Gastroesophageal sphincter (tissue), 4 donors: ENCODE measurements around the gene TAAR9. TPM values are rescaled to one million over a fixed set of nuclear protein-coding genes. Genes with fewer than 3 reads are reported as not detected.
"Not testable (repeated sequence)": the region's sequence is repeated elsewhere in the genome, so short reads cannot be mapped to it uniquely, and the experiment has no call there.

Experiments
- ATAC-seq: fragments of 150-250 bp; one replicate; pipeline ENCODE4 v1.9.1; 2016; ENCODE audit warnings: mild to moderate bottlenecking, moderate library complexity
- H3K27ac ChIP-seq, 4 donors: fragments of 200-600 bp; sonication (generic) in 3 of 4; 1 replicate in 3 of 4; 2 replicates in 1 of 4; pipeline ENCODE4 v1.5.1; 2016 to 2019
- H3K27me3 ChIP-seq: fragments of 200-600 bp; sonication (generic); one replicate; pipeline ENCODE4 v1.5.1; 2019
- H3K36me3 ChIP-seq, 2 donors: fragments of 200-600 bp; sonication (generic); one replicate each; pipeline ENCODE4 v1.5.1; 2019; ENCODE audit warnings: control low read depth in 1 of 2
- H3K4me1 ChIP-seq, 3 donors: fragments of 200-600 bp; sonication (generic); 1 replicate in 2 of 3; 2 replicates in 1 of 3; pipeline ENCODE4 v1.5.1; 2016 to 2019; ENCODE audit warnings: control low read depth in 2 of 3
- H3K4me3 ChIP-seq, 2 donors: fragments of 200-600 bp; sonication (generic); one replicate each; pipeline ENCODE4 v1.5.1; 2019; ENCODE audit warnings: mild to moderate bottlenecking in 1 of 2, moderate library complexity in 1 of 2
- H3K9me3 ChIP-seq, 3 donors: fragments of 200-600 bp; sonication (generic); one replicate each; pipeline ENCODE4 v1.5.1; 2017 to 2019; ENCODE audit warnings: control low read depth in 2 of 3
- EP300 ChIP-seq: sonication (generic); formaldehyde crosslinking; IDR thresholded peaks from one replicate; pipeline ENCODE4 v1.6.1; 2017; ENCODE audit warnings: antibody characterized with exemption, mild to moderate bottlenecking
- POLR2A ChIP-seq, 2 donors: fragments of 450-650 bp; IDR thresholded peaks; one replicate each; pipeline ENCODE4 v1.6.1; 2017; ENCODE audit warnings: antibody characterized with exemption in 2 of 2, mild to moderate bottlenecking in 2 of 2, moderate library complexity in 1 of 2
- POLR2AphosphoS5 ChIP-seq: sonication (generic); formaldehyde crosslinking; IDR thresholded peaks from one replicate; pipeline ENCODE4 v1.6.1; 2017; ENCODE audit warnings: antibody characterized with exemption
- WGBS, 2 donors: methylation state at CpG; one replicate each; pipeline ENCODE4 v1.1.5; 2018; ENCODE audit warnings: low coverage in 1 of 2; 5-methylcytosine and 5-hydroxymethylcytosine counted together
- total RNA-seq, 4 donors: library from RNA; depleted of rRNA; stranded (reverse); fragments of >200 nt; gene quantifications; one replicate each; pipeline ENCODE4 v1.1.0, GENCODE V29; 2016
- TF ChIP-seq, protein P1 (sequence below), 4 experiments: fragments of 200-600 bp in 2 of 4; fragments of 450-650 bp in 2 of 4; sonication (generic) in 1 of 4; IDR thresholded peaks; one replicate each; pipeline ENCODE4 v1.5.1; 2017 to 2019; ENCODE audit warnings: antibody characterized with exemption in 4 of 4, mild to moderate bottlenecking in 2 of 4, moderate library complexity in 2 of 4

Gene TAAR9
- total RNA-seq, 4 donors from 2014 or later: not detected

DNA sequence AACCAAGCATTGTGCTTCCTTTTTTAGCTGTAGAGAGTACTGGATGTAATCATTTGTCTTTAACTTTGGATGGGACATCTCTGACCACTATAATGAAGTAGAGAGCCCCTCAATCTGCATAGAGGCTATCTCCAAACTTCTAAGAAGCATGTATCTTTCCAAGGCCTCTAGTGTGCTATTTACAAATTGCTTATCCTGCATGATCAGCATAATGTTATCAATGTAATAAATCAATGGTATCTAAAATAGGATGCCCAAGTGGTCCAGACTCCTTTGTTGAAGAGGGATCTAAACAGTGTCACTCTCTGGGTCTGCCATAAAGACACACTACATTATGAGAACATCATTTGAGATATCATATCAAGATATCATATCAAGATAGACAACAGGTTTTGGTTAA, 6.7 kb downstream of the TAAR9 start:
- H3K4me3 ChIP-seq: no peak overlapping the region

DNA sequence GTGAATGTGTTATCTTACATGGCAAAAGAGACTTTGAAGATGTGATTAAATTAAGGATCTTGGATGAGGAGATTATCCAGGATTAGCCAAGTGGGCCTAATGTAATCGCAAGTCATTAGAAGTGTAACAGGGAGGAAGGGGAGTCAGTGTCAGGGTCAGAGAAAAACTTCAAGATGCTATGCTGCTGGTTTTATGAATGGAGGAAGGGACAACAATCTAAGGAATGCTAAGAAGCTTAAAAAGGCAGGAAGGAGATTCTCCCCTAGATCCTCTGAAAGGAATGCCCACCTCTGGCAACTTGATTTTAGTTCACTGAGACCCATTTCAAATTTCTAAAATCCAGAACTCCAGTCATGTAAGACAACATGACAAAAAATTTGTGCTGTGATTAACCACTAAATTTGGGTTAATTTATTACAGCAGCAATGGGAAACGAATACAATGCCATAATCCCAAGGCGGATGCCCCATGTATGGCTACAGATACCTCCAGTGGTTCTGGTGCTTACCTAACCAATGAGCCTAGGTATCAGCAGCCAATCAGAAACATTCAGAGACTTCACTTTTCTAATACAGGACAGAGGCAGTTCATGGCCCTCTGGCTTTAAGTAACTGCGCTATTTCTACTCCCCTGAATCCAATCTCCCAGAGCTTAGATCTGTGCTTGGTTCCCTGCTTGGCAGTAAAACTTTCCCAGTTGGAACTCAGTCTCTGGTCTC, 10.8 kb downstream of the TAAR9 start:
- 81 to 88% methylated on average over 3 to 4 of the region's 4 CpGs for whole genome bisulfite sequencing, 2 donors
- H3K9me3 ChIP-seq: no peaks in the 10 kb centered on the region
- H3K27ac ChIP-seq: no peak overlapping the region
- H3K4me1 ChIP-seq: no peaks in the 10 kb centered on the region
- TF ChIP-seq, protein P1, sequence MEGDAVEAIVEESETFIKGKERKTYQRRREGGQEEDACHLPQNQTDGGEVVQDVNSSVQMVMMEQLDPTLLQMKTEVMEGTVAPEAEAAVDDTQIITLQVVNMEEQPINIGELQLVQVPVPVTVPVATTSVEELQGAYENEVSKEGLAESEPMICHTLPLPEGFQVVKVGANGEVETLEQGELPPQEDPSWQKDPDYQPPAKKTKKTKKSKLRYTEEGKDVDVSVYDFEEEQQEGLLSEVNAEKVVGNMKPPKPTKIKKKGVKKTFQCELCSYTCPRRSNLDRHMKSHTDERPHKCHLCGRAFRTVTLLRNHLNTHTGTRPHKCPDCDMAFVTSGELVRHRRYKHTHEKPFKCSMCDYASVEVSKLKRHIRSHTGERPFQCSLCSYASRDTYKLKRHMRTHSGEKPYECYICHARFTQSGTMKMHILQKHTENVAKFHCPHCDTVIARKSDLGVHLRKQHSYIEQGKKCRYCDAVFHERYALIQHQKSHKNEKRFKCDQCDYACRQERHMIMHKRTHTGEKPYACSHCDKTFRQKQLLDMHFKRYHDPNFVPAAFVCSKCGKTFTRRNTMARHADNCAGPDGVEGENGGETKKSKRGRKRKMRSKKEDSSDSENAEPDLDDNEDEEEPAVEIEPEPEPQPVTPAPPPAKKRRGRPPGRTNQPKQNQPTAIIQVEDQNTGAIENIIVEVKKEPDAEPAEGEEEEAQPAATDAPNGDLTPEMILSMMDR (IDR thresholded peaks at IDR 0.05): no peak
- TF ChIP-seq POLR2A (IDR thresholded peaks at IDR 0.05) (no peak), EP300 (no peak), POLR2AphosphoS5 (no peak)
- no peak overlapping the region for H3K4me3 ChIP-seq
- no peaks in the 10 kb centered on the region for H3K36me3 ChIP-seq
- H3K27me3 ChIP-seq: peaks cover 7% of the 10 kb centered on the region
- no peak for ATAC-seq

More for the DNA sequence above, 6.7 kb downstream of the TAAR9 start:
- no peak overlapping the region for H3K27ac ChIP-seq
- H3K36me3 ChIP-seq: no peaks in the 10 kb centered on the region
- TF ChIP-seq POLR2A (IDR thresholded peaks at IDR 0.05) (no peak), POLR2AphosphoS5 (no peak), EP300 (no peak)
- TF ChIP-seq, protein P1 (IDR thresholded peaks at IDR 0.05): no peak
- H3K9me3 ChIP-seq: no peaks in the 10 kb centered on the region
- ATAC-seq: no peak
- H3K27me3 ChIP-seq: no peaks in the 10 kb centered on the region
- H3K4me1 ChIP-seq: no peaks in the 10 kb centered on the region

DNA sequence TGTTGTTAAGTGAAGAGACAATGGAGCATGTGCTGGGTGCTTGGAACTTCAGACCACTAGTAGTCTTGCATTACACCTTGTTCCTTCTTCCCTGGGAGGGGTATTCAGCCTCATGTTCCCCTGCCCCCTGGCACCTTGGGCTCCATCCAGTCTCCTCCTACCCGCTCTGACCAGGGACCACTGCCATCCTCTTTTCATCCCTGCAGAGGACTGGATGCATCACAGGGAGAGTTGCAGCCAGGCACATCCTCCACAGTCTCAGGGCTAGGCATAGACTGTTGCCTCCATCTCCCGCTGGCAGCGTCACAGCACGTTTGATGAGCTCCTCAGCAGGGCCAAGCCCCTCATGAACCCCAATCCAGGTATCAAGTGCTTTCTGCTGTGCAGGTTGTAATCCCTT, 13.1 kb downstream of the TAAR9 start:
- Histone ChIP-seq H3K27me3 (peaks cover 7% of the 10 kb centered on the region), H3K36me3 (no peaks in the 10 kb centered on the region), H3K9me3 (no peaks in the 10 kb centered on the region), H3K4me1 (no peaks in the 10 kb centered on the region), H3K4me3 (no peak overlapping the region), H3K27ac (no peak overlapping the region)
- 83% methylated on average over 4 of the region's 4 CpGs; no CpG with 5 or more reads in 1 of the 2 donors for WGBS, 2 donors
- ATAC-seq: no peak
- no peak for TF ChIP-seq EP300
- TF ChIP-seq POLR2A (IDR thresholded peaks at IDR 0.05): no peak
- no peak for TF ChIP-seq POLR2AphosphoS5
- TF ChIP-seq, protein P1 (IDR thresholded peaks at IDR 0.05): no peak

DNA sequence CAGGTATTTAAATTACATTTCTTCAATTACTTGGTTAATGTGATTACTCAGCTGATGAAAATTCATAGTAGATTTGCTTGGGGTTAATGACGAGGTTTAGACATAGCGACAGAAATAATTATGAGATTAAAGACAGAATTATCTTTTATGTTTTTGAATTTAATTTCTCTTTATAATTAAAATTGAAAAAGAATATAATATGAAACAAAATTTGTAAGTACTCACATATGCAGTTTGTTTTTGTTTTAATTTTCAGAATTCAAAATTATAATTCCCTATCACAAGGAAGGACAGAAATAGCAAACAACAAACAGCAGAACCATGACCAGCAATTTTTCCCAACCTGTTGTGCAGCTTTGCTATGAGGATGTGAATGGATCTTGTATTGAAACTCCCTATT, 14.3 kb downstream of the TAAR9 start, which contains the start of gene TAAR8:
Gene TAAR8 (plus strand): TSS at position 301 of the 400 bp plus-strand sequence. CDS start 21 bp downstream, at position 322.
- Histone ChIP-seq H3K27me3 (peaks cover 7% of the 10 kb centered on the region), H3K4me3 (no peak within 1 kb of the TSS), H3K9me3 (no peaks in the 10 kb centered on the region), H3K27ac (no peak within 1 kb of the TSS), H3K36me3 (no peaks in the 10 kb centered on the region), H3K4me1 (no peaks in the 10 kb centered on the region)
- ATAC-seq: no peak
- WGBS, 2 donors: 89 to 94% methylated on average over 2 of the region's 2 CpGs
- TF ChIP-seq, protein P1 (IDR thresholded peaks at IDR 0.05): no peak
- TF ChIP-seq POLR2AphosphoS5 (no peak), POLR2A (IDR thresholded peaks at IDR 0.05) (no peak), EP300 (no peak)

DNA sequence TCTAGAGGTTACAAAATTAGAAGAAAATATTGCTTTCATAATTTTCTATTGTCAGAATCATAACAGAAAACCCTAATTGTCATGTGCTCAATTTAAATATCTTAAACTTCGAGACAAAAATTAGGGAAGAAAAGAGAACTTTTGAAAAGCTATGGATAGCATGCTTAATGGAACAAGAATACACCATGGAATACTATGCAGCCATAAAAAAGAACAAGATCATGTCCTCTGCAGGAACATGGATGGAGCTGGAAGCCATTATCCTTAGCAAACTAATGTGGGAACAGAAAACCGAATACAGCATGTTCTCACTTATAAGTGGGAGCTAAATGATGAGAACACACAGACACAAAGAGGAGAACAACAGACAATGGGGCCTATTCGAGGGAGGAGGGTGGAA, 22.0 kb downstream of the TAAR9 start:
- H3K27ac ChIP-seq, H3K9me3 ChIP-seq, ATAC-seq, H3K4me1 ChIP-seq, H3K27me3 ChIP-seq, H3K36me3 ChIP-seq, H3K4me3 ChIP-seq: not testable (repeated sequence)
- WGBS, 2 donors: 72 to 94% methylated on average over 3 of the region's 3 CpGs
